GM23248 (cell line): ENCODE results near the gene STX10. TPM values are rescaled to one million over a fixed set of nuclear protein-coding genes. Genes with fewer than 3 reads are reported as not detected.

Experiments
- DNase-seq: peaks from one replicate; pipeline ENCODE4 v3.0.0-alpha.2; 2015
- H2AFZ ChIP-seq: fragments of 200-600 bp; sonication (generic); 2 replicates; pipeline ENCODE4 v1.6.1; 2016; ENCODE audit warnings: antibody characterized with exemption
- H3F3A ChIP-seq: fragments of 200-600 bp; sonication (generic); 2 replicates; pipeline ENCODE4 v1.6.1; 2016; ENCODE audit warnings: mild to moderate bottlenecking, antibody characterized with exemption, mixed run types; ENCODE audit not compliant: insufficient read depth
- H3K27ac ChIP-seq: fragments of 200-600 bp; sonication (generic); 2 replicates; pipeline ENCODE4 v1.5.1; 2016; ENCODE audit warnings: mild to moderate bottlenecking
- H3K27me3 ChIP-seq: fragments of 200-600 bp; sonication (generic); replicated peaks from 2 replicates; pipeline ENCODE4 v1.6.1; 2016; ENCODE audit warnings: mild to moderate bottlenecking; ENCODE audit not compliant: insufficient read depth
- H3K36me3 ChIP-seq: fragments of 200-600 bp; sonication (generic); 2 replicates; pipeline ENCODE4 v1.6.1; 2016; ENCODE audit warnings: low read depth, mild to moderate bottlenecking
- H3K4me1 ChIP-seq: fragments of 200-600 bp; sonication (generic); 2 replicates; pipeline ENCODE4 v1.6.1; 2016; ENCODE audit warnings: mild to moderate bottlenecking; ENCODE audit not compliant: insufficient read depth
- H3K4me2 ChIP-seq: fragments of 200-600 bp; sonication (generic); one replicate; pipeline ENCODE4 v1.6.1; 2016; ENCODE audit warnings: mild to moderate bottlenecking; ENCODE audit not compliant: unreplicated experiment
- H3K4me3 ChIP-seq: fragments of 200-600 bp; sonication (generic); 2 replicates; pipeline ENCODE4 v1.5.1; 2016; ENCODE audit warnings: mild to moderate bottlenecking
- H3K79me2 ChIP-seq: fragments of 200-600 bp; sonication (generic); 2 replicates; pipeline ENCODE4 v1.6.1; 2016; ENCODE audit warnings: mild to moderate bottlenecking; ENCODE audit not compliant: insufficient read depth
- H3K9ac ChIP-seq: fragments of 200-600 bp; sonication (generic); 2 replicates; pipeline ENCODE4 v1.6.1; 2016; ENCODE audit warnings: mild to moderate bottlenecking
- H3K9me2 ChIP-seq: fragments of 200-600 bp; sonication (generic); 2 replicates; pipeline ENCODE4 v1.6.1; 2016; ENCODE audit warnings: mixed run types, mild to moderate bottlenecking, moderate library complexity; ENCODE audit not compliant: insufficient read depth
- H3K9me3 ChIP-seq: fragments of 200-600 bp; sonication (generic); one replicate; pipeline ENCODE4 v1.6.1; 2017; ENCODE audit warnings: low read depth
- H4K20me1 ChIP-seq: fragments of 200-600 bp; sonication (generic); 2 replicates; pipeline ENCODE4 v1.6.0; 2016; ENCODE audit not compliant: insufficient read depth
- EZH2 ChIP-seq: fragments of 200-600 bp; sonication (generic); IDR thresholded peaks from 2 replicates; pipeline ENCODE4 v1.6.1; 2018; ENCODE audit warnings: antibody characterized with exemption, mild to moderate bottlenecking; ENCODE audit not compliant: insufficient read depth, poor library complexity, severe bottlenecking
- EZH2phosphoT487 ChIP-seq: fragments of 200-600 bp; sonication (generic); IDR thresholded peaks from 2 replicates; pipeline ENCODE4 v1.6.1; 2018; ENCODE audit warnings: antibody characterized with exemption, moderate library complexity, mild to moderate bottlenecking, low read depth; ENCODE audit not compliant: insufficient read depth
- WGBS, 2 experiments: methylation state at CpG; one replicate each; pipeline ENCODE4 v1.1.6; 2015 to 2017; ENCODE audit warnings: low lambda C conversion rate in 2 of 2, low coverage in 1 of 2; ENCODE audit errors: missing lambda C conversion rate in 2 of 2; 5-methylcytosine and 5-hydroxymethylcytosine counted together
- in situ Hi-C: fragments of 300-500 bp; cut with MboI; formaldehyde crosslinking; loops from 2 replicates; pipeline ENCODE4 v1.15.0; 2020
- polyA plus RNA-seq: library from polyadenylated mRNA; unstranded; fragments of >200 nt; fragmentation: Nextera tagmentation; extraction: Ambion mirVana; gene quantifications from 2 replicates; pipeline ENCODE4 v1.2.1, GENCODE V29; 2016
- total RNA-seq: library from RNA; depleted of rRNA; stranded (reverse); fragments of >200 nt; shearing (Covaris generic); gene quantifications from 2 replicates; pipeline ENCODE4 v1.2.3, GENCODE V29; 2014

STX10 gene
- total and polyA plus RNA-seq, 2 experiments from 2014 or later = 62.4 to 80.5 TPM

DNA sequence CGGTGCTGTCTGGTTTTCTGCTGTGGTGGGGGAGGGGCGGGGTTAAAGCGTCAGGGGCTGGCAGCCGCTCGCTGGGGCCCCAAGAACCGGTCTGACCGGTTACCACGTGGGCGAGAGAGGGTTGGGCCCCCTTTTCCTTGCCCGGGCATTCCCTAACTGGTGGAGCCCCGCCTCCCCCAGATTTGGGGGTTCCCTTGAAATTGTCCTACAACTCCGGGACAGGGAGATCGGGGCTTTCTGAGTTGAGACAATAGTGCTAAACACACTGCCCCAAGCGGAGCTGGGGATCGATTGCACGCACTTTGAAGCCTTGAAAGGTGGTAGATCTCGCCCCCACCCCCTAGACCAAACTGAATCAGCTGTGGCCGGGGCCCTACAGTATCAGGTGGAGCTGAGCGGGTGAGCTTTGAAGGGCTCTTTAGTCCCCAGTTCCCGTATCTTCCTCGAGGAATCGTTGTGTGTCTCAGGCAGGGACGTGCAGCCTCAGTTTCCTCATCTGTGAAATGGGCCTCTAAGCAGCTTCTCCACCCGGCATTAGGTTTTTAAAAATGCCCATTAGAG, 4.8 kb upstream of the STX10 start:
- Histone ChIP-seq H3K36me3 (no peaks in the 10 kb centered on the region; the same call in 1 of the 2 replicates), H3K4me3 (peak overlapping the region; percentile 83), H3K27ac (peak overlapping the region; percentile 94), H2AFZ (no peak overlapping the region), H4K20me1 (no peaks in the 10 kb centered on the region), H3K4me1 (0 out of 2 replicates have a peak, but pooled peaks cover 5% of the 10 kb centered on the region), H3K79me2 (peaks cover 40% of the 10 kb centered on the region), H3K9me2 (no peaks in the 10 kb centered on the region), H3K27me3 (no peaks in the 10 kb centered on the region), H3K9me3 (no peaks in the 10 kb centered on the region), H3K9ac (peak overlapping the region; percentile 96), H3K4me2 (peak overlapping the region; percentile 98), H3F3A (peaks cover 44% of the 10 kb centered on the region)
- peak; percentile 83 for DNase-seq
- no peak for TF ChIP-seq EZH2
- no peak for TF ChIP-seq EZH2phosphoT487
- in situ Hi-C loops = no loop called here
- 5% methylated on average over 22 to 24 of the region's 24 CpGs for WGBS, 2 experiments

- Histone ChIP-seq H2AFZ (no peak overlapping the region), H3K9me3 (no peaks in the 10 kb centered on the region), H3K79me2 (peaks cover 42% of the 10 kb centered on the region), H3K27ac (peak overlapping the region; percentile 94), H3K36me3 (no peaks in the 10 kb centered on the region; the same call in 1 of the 2 replicates), H3K9ac (peak overlapping the region; percentile 96), H3F3A (peaks cover 43% of the 10 kb centered on the region), H3K9me2 (no peaks in the 10 kb centered on the region), H3K4me1 (0 out of 2 replicates have a peak, but pooled peaks cover 5% of the 10 kb centered on the region), H3K4me2 (peak overlapping the region; percentile 98), H3K27me3 (no peaks in the 10 kb centered on the region), H4K20me1 (no peaks in the 10 kb centered on the region), H3K4me3 (peak overlapping the region; percentile 83)
- 1% methylated on average over 21 of the region's 21 CpGs for WGBS, 2 experiments
- TF ChIP-seq EZH2 = no peak
- TF ChIP-seq EZH2phosphoT487 = no peak
- peak; percentile 99 for DNase-seq
- in situ Hi-C loops = no loop called here
Observed at GRCh38 chr19:13154241-13154778, 4.1 kb upstream of the STX10 start.

GRCh38 chr19:13153569-13154240, 3.5 kb upstream of the STX10 start:
- Histone ChIP-seq H3K36me3 (no peaks in the 10 kb centered on the region; the same call in 1 of the 2 replicates), H4K20me1 (no peaks in the 10 kb centered on the region), H3F3A (peaks cover 43% of the 10 kb centered on the region), H3K79me2 (peaks cover 47% of the 10 kb centered on the region), H3K4me1 (0 out of 2 replicates have a peak, but pooled peaks cover 10% of the 10 kb centered on the region), H2AFZ (no peak overlapping the region), H3K9me2 (no peaks in the 10 kb centered on the region), H3K4me2 (peak overlapping the region; percentile 98), H3K27me3 (no peaks in the 10 kb centered on the region), H3K9me3 (no peaks in the 10 kb centered on the region), H3K4me3 (peak overlapping the region; percentile 83), H3K27ac (peak overlapping the region; percentile 94), H3K9ac (peak overlapping the region; percentile 96)
- in situ Hi-C loops = no loop called here
- WGBS, 2 experiments = 0 to 2% methylated on average over 63 to 68 of the region's 69 CpGs
- TF ChIP-seq EZH2phosphoT487 (no peak), EZH2 (no peak)
- DNase-seq = peak; percentile 74

- in situ Hi-C loops = no loop called here
- peaks cover 54% of the 10 kb centered on the region for H3K79me2 ChIP-seq
- H3K9me3 ChIP-seq = no peaks in the 10 kb centered on the region
- 1% methylated on average over 48 to 58 of the region's 59 CpGs for WGBS, 2 experiments
- H3K9me2 ChIP-seq = no peaks in the 10 kb centered on the region
- peaks cover 43% of the 10 kb centered on the region for H3F3A ChIP-seq
- H3K36me3 ChIP-seq = no peaks in the 10 kb centered on the region; the same call in 1 of the 2 replicates
- 0 out of 2 replicates have a peak, but pooled peaks cover 11% of the 10 kb centered on the region for H3K4me1 ChIP-seq
- peak; percentile 96 for DNase-seq
- no peak overlapping the region for H2AFZ ChIP-seq
- H3K4me2 ChIP-seq = peak overlapping the region; percentile 98
- no peaks in the 10 kb centered on the region for H3K27me3 ChIP-seq
- TF ChIP-seq EZH2 = no peak
- TF ChIP-seq EZH2phosphoT487 = no peak
- H3K9ac ChIP-seq = peak overlapping the region; percentile 96
- H4K20me1 ChIP-seq = no peaks in the 10 kb centered on the region
- H3K27ac ChIP-seq = peak overlapping the region; percentile 94
- peak overlapping the region; percentile 83 for H3K4me3 ChIP-seq
Observed at GRCh38 chr19:13152974-13153568, 2.9 kb upstream of the STX10 start.
